ENCODE results near the gene SDC4.

The SDC4 gene

GRCh38 chr20:45341939-45342854, 6.0 kb downstream of the SDC4 start:
- TF ChIP-seq CTCF (IDR thresholded peaks at IDR 0.05; ENCODE audit: borderline replicate concordance, insufficient read depth, low read depth, low read length), result no peak
- no peak overlapping the region for H3K4me3 ChIP-seq (ENCODE audit: low read depth, low read length)

GRCh38 chr20:45341579-45341938, 6.7 kb downstream of the SDC4 start:
- no peak overlapping the region for H3K4me3 ChIP-seq (ENCODE audit: low read depth, low read length)
- no peak for TF ChIP-seq CTCF (IDR thresholded peaks at IDR 0.05; ENCODE audit: borderline replicate concordance, insufficient read depth, low read depth, low read length)

DNA sequence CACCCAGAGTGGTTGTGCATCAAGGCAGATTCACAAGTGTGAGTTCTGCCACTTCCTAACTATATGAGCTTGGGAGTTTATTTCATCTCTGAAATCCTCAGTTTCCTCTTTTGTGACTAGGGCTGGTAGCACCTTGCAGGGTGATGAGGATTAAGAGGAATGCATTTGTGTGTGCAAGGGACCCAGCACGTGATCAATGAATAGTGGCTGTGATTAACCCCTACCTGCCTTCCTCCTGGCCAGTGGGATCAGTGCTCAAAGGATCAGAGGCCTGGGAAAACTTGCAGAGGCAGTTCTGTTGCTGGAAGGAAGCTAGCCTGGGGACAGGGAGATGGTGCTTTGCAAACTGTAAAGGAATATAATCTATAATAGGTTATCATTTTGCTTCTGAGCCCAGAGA, 7.3 kb downstream of the SDC4 start:
- H3K4me3 ChIP-seq (ENCODE audit: low read depth, low read length), result no peak overlapping the region
- TF ChIP-seq CTCF (IDR thresholded peaks at IDR 0.05; ENCODE audit: borderline replicate concordance, insufficient read depth, low read depth, low read length), result no peak

DNA sequence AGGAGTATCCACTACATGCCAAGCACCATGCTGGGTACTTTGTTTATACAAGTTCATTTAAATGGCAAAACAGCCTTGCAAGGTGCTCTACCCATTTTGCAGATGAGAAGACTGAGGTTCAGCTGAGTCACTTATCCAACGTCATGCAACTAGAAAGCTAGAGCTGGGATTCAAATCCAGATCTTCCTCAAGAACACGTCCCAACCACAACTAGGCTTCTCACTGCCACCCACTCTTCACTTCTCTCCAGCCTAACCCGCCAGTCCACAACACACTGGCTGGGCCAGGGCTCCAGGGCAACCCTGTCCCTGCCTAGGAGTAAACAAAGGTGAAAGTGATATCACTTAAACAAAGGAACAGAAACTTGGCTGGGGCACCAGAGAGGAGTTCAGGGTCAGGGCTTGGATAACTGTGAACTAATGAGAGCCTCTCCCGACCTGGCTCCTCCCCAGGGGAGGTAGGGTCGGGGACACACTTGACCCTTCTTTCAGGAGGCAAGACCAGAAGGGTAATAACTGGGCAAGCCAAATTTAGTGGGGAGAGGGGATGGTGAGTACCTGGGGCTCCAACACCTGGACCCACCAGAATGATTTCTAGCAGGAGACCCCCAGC, 7.9 kb downstream of the SDC4 start:
- H3K4me3 ChIP-seq (ENCODE audit: low read depth, low read length), result no peak overlapping the region
- TF ChIP-seq CTCF (IDR thresholded peaks at IDR 0.05; ENCODE audit: borderline replicate concordance, insufficient read depth, low read depth, low read length), result no peak

DNA sequence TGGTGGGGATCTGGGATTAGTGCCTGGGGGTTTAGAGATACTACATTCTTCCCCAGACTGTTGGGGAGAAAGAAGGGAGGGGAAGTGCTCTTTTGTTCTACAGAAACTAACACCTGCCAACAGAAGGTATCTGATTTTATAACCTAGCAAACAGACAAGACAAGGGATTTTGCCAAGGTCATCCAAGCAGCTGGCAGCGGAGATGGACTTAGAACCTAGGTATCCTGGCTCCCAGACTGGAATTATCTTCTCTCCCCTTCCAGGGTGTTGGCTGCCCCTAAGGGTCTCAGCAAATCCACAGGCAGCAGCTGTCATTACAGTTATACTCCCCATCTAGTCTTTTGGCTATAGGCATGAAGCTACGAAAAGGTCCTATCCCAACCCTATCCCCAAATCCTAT, 8.4 kb downstream of the SDC4 start:
- TF ChIP-seq CTCF (IDR thresholded peaks at IDR 0.05; ENCODE audit: borderline replicate concordance, insufficient read depth, low read depth, low read length), result no peak
- no peak overlapping the region for H3K4me3 ChIP-seq (ENCODE audit: low read depth, low read length)

- TF ChIP-seq CTCF (IDR thresholded peaks at IDR 0.05; ENCODE audit: borderline replicate concordance, insufficient read depth, low read depth, low read length), result no peak
- no peak overlapping the region for H3K4me3 ChIP-seq (ENCODE audit: low read depth, low read length)
Measured at GRCh38 chr20:45339084-45339483, 9.1 kb downstream of the SDC4 start.

Measured in GM12875 (cell line).